Breast epithelium (tissue), 4 donors: ENCODE data around the gene IQGAP1. TPM values are rescaled to one million over a fixed set of nuclear protein-coding genes. Genes with fewer than 3 reads are reported as not detected.

Source experiments
- DNase-seq, 2 donors: peaks; one replicate each; pipeline ENCODE4 v3.0.0-alpha.2; 2019; ENCODE audit warnings: low spot score in 2 of 2
- H3K27ac ChIP-seq, 2 donors: fragments of 200-600 bp; sonication (generic) in 1 of 2; one replicate each; pipeline ENCODE4 v1.5.1; 2016 to 2019; ENCODE audit warnings: mild to moderate bottlenecking in 1 of 2
- H3K27me3 ChIP-seq, 2 donors: fragments of 200-600 bp; sonication (generic) in 1 of 2; one replicate each; pipeline versions ENCODE4 v1.5.1 to v1.6.0; 2017 to 2019; ENCODE audit warnings: control low read depth in 1 of 2, mild to moderate bottlenecking in 1 of 2
- H3K36me3 ChIP-seq: fragments of 200-600 bp; one replicate; pipeline ENCODE4 v1.5.1; 2019
- H3K4me1 ChIP-seq, 2 donors: fragments of 200-600 bp; sonication (generic); one replicate each; pipeline ENCODE4 v1.5.1; 2016 to 2019; ENCODE audit warnings: control low read depth in 1 of 2
- H3K4me3 ChIP-seq, 3 donors: fragments of 200-600 bp; sonication (generic); 1 replicate in 2 of 3; 2 replicates in 1 of 3; pipeline ENCODE4 v1.5.1; 2016 to 2019; ENCODE audit warnings: mild to moderate bottlenecking in 3 of 3, moderate library complexity in 2 of 3
- H3K9me3 ChIP-seq, 2 donors: fragments of 200-600 bp; sonication (generic) in 1 of 2; one replicate each; pipeline ENCODE4 v1.5.1; 2016 to 2019; ENCODE audit warnings: control low read depth in 1 of 2
- POLR2A ChIP-seq: fragments of 450-650 bp; IDR thresholded peaks from one replicate; pipeline ENCODE4 v1.6.1; 2016; ENCODE audit warnings: antibody characterized with exemption, mild to moderate bottlenecking, moderate library complexity
- POLR2AphosphoS5 ChIP-seq, 3 donors: sonication (generic); formaldehyde crosslinking; IDR thresholded peaks; one replicate each; pipeline ENCODE4 v1.6.1; 2017; ENCODE audit warnings: antibody characterized with exemption in 3 of 3
- intact Hi-C: fragments of 100-400 bp; cut with DNase I; formaldehyde crosslinking; loops from one replicate; pipeline ENCODE4 v1.15.1; 2023; ENCODE audit warnings: low total_unique reads
- total RNA-seq, 3 donors: library from RNA; depleted of rRNA; stranded (reverse); fragments of >200 nt; gene quantifications; one replicate each; pipeline ENCODE4 v1.1.0, GENCODE V29; 2016
- TF ChIP-seq, protein P1 (sequence below), 3 donors: fragments of 450-650 bp; IDR thresholded peaks; one replicate each; pipeline ENCODE4 v1.5.1; 2016 to 2017; ENCODE audit warnings: antibody characterized with exemption in 3 of 3, mild to moderate bottlenecking in 3 of 3, moderate library complexity in 3 of 3

Gene IQGAP1
- total RNA-seq, 3 donors from 2014 or later: 244 to 387 (median 288) TPM

DNA sequence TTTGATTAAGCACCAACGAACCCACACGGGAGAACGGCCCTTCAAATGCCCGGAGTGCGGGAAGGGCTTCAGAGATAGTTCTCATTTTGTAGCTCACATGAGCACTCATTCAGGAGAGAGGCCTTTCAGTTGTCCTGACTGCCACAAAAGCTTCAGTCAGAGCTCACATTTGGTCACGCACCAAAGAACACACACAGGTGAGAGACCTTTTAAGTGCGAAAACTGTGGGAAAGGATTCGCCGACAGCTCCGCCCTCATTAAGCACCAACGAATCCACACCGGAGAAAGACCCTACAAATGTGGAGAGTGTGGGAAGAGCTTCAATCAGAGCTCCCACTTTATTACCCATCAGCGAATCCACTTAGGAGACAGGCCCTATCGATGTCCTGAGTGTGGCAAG lies 27.3 kb upstream of the IQGAP1 start:
- no peak for TF ChIP-seq POLR2AphosphoS5 (IDR thresholded peaks at IDR 0.05)
- no peak for TF ChIP-seq POLR2A
- TF ChIP-seq, protein P1, sequence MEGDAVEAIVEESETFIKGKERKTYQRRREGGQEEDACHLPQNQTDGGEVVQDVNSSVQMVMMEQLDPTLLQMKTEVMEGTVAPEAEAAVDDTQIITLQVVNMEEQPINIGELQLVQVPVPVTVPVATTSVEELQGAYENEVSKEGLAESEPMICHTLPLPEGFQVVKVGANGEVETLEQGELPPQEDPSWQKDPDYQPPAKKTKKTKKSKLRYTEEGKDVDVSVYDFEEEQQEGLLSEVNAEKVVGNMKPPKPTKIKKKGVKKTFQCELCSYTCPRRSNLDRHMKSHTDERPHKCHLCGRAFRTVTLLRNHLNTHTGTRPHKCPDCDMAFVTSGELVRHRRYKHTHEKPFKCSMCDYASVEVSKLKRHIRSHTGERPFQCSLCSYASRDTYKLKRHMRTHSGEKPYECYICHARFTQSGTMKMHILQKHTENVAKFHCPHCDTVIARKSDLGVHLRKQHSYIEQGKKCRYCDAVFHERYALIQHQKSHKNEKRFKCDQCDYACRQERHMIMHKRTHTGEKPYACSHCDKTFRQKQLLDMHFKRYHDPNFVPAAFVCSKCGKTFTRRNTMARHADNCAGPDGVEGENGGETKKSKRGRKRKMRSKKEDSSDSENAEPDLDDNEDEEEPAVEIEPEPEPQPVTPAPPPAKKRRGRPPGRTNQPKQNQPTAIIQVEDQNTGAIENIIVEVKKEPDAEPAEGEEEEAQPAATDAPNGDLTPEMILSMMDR (IDR thresholded peaks at IDR 0.05): no peak
- Histone ChIP-seq H3K36me3 (no peaks in the 10 kb centered on the region), H3K4me3 (no peak overlapping the region), H3K27me3 (no peaks in the 10 kb centered on the region), H3K4me1 (no peaks in the 10 kb centered on the region), H3K9me3 (no peaks in the 10 kb centered on the region), H3K27ac (no peak overlapping the region)
- intact Hi-C loops: loop anchor here (2.0 kb wide), 1 partner anchor 62 kb away; no protein-coding TSS in a partner anchor
- DNase-seq: no peak

GRCh38 chr15:90362936-90363212 lies 25.2 kb upstream of the IQGAP1 start:
- H3K4me3 ChIP-seq: no peak overlapping the region
- H3K36me3 ChIP-seq: no peaks in the 10 kb centered on the region
- H3K4me1 ChIP-seq: no peaks in the 10 kb centered on the region
- no peak for DNase-seq
- intact Hi-C loops: no loop called here
- TF ChIP-seq POLR2AphosphoS5 (IDR thresholded peaks at IDR 0.05) (no peak), POLR2A (no peak)
- TF ChIP-seq, protein P1 (IDR thresholded peaks at IDR 0.05): no peak
- H3K9me3 ChIP-seq: no peaks in the 10 kb centered on the region
- no peaks in the 10 kb centered on the region for H3K27me3 ChIP-seq
- H3K27ac ChIP-seq: peak overlapping the region in 1 of 2 donors; percentile 27

- H3K27ac ChIP-seq: no peak overlapping the region
Observed at GRCh38 chr15:90364251-90364650, 23.8 kb upstream of the IQGAP1 start.

GRCh38 chr15:90365414-90366055 lies 22.5 kb upstream of the IQGAP1 start:
- TF ChIP-seq POLR2AphosphoS5 (IDR thresholded peaks at IDR 0.05): no peak
- TF ChIP-seq, protein P1 (IDR thresholded peaks at IDR 0.05): no peak
- no peak for TF ChIP-seq POLR2A
- Histone ChIP-seq H3K27ac (no peak overlapping the region), H3K9me3 (no peaks in the 10 kb centered on the region), H3K4me3 (no peak overlapping the region), H3K27me3 (no peaks in the 10 kb centered on the region), H3K4me1 (no peaks in the 10 kb centered on the region), H3K36me3 (no peaks in the 10 kb centered on the region)
- no peak for DNase-seq
- intact Hi-C loops: no loop called here

More at GRCh38 chr15:90364251-90364650, 23.8 kb upstream of the IQGAP1 start:
- Histone ChIP-seq H3K4me1 (no peaks in the 10 kb centered on the region), H3K9me3 (no peaks in the 10 kb centered on the region), H3K27me3 (no peaks in the 10 kb centered on the region), H3K36me3 (no peaks in the 10 kb centered on the region), H3K4me3 (no peak overlapping the region)
- no peak for DNase-seq
- intact Hi-C loops: no loop called here
- no peak for TF ChIP-seq POLR2A

DNA sequence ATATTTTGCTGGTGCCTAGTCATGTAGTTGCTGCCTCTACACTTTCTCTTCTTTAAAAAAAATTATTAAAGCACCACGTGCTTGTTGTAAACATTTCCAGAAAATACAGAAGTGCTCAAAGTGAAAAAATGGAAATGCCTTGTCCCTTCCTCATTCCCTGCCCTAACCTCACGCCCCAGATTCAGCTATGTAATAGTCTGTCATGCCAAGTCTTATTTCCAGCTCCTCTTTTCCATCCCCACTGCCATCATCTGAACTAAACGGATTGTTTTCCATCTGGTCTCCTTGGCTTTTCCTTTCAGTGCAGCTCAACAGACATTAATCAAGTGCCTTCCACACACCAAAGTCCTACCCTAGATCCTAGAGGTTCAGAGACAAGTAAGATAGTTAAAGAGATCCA lies 20.5 kb upstream of the IQGAP1 start:
- H3K4me1 ChIP-seq: no peaks in the 10 kb centered on the region
- no peak for TF ChIP-seq POLR2A
- TF ChIP-seq, protein P1 (IDR thresholded peaks at IDR 0.05): no peak
- no peak for TF ChIP-seq POLR2AphosphoS5 (IDR thresholded peaks at IDR 0.05)
- no peak for DNase-seq
- no peaks in the 10 kb centered on the region for H3K9me3 ChIP-seq
- intact Hi-C loops: no loop called here
- no peaks in the 10 kb centered on the region for H3K27me3 ChIP-seq
- H3K36me3 ChIP-seq: no peaks in the 10 kb centered on the region
- H3K4me3 ChIP-seq: no peak overlapping the region
- H3K27ac ChIP-seq: peak overlapping the region; percentile 23 to 35

- H3K27me3 ChIP-seq: no peaks in the 10 kb centered on the region
- H3K4me3 ChIP-seq: no peak overlapping the region
- no peaks in the 10 kb centered on the region for H3K36me3 ChIP-seq
- H3K27ac ChIP-seq: no peak overlapping the region
- H3K4me1 ChIP-seq: no peaks in the 10 kb centered on the region
- TF ChIP-seq POLR2A: no peak
- no peak for TF ChIP-seq POLR2AphosphoS5 (IDR thresholded peaks at IDR 0.05)
- TF ChIP-seq, protein P1 (IDR thresholded peaks at IDR 0.05): no peak
- DNase-seq: no peak
- peaks cover 11% of the 10 kb centered on the region in 2 donors for H3K9me3 ChIP-seq
- intact Hi-C loops: no loop called here
Observed at GRCh38 chr15:90375071-90375470, 13.0 kb upstream of the IQGAP1 start.
